ENCODE results near the gene BLNK.

The BLNK gene

GRCh38 chr10:96287392-96288105, 16.2 kb upstream of the BLNK start:
- peak in 1 of 2 donors; percentile 45 for DNase-seq

GRCh38 chr10:96285331-96285752, 14.0 kb upstream of the BLNK start:
- no peak for DNase-seq

DNA sequence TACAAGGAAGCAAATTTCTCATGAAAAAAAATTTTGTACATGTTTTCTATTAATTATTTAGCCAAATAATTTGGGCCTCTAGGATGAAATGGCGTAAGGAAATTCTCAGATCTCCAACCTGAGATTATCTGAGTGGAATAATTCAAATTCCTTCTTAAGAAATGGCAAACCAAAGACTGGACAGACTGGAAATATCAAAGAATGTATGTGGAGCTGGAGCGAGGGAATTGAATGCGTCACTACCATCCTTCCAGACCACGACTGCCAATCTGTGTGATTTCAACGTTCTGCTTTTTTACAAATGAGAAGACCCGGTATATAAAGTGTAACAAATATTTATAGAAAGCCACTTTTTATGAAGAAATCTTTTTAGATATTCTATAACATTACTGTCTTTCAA, 12.4 kb upstream of the BLNK start:
- no peak for DNase-seq

DNA sequence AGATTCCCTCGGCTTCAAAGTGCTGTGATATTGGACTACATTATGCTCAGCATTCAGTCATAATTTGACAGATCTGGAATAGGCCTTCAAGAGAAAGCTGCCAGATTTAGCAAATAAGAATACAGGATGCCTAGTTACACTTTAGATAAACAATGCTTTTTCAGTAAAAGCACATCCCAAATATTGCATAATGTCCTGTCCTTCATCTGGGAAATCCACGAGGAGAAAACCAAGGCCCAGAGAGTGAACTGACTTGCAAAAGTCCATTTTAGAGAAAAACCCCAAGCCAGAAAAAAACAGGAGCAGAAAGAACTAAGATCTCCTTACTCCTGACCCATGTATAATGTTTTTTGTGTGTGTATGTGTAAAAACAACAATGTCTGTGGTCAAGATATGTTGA, 12.0 kb upstream of the BLNK start:
- DNase-seq = no peak

- no peak for DNase-seq
Observed at GRCh38 chr10:96281444-96282029, 10.2 kb upstream of the BLNK start.

GRCh38 chr10:96280859-96281258, 9.5 kb upstream of the BLNK start:
- DNase-seq = no peak

DNA sequence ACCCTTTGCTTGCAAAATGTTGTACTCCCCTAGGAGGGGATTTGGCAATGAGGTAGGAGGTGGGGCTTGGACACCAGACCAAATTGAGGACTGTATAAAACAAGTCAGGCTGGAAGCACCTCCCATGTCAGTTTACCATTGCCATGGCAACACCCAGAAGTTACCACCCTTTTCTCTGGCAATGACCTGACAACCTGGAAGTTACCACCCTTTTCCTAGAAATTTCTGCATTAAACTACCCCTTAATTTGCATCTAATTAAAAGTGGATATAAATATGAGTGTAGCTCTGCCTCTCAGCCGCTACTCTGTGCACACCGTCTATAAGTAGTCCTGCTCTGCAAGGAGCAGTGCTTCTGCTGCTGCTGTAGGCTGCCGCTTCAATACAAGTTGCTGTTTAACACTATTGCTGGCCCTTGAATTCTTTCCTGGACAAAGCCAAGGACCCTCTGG, 7.8 kb upstream of the BLNK start:
- no peak for DNase-seq

DNA sequence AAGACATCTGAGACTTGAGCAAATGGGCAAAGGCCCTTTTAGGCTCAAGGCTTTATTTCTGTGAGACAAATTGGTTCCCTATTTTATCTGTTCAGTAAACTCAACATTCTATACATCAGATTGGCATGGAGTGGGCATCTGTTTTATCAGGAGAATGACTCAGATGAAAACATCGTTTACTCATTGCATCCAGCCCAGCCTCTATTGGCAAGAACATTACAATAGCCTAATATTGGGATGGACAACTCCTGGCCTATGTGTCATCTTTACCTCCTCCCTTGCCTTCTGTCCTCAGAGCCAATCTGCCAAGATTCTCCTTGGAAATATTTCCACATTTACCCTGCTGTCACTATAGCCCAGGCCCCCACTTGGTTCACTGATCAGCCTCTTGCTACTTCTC, 5.5 kb upstream of the BLNK start:
- DNase-seq = no peak

GRCh38 chr10:96276426-96276825, 5.1 kb upstream of the BLNK start:
- no peak for DNase-seq

GRCh38 chr10:96275685-96276418, 4.5 kb upstream of the BLNK start:
- DNase-seq = no peak

- no peak for DNase-seq
Observed at GRCh38 chr10:96272316-96273280, 1.2 kb upstream of the BLNK start.

DNA sequence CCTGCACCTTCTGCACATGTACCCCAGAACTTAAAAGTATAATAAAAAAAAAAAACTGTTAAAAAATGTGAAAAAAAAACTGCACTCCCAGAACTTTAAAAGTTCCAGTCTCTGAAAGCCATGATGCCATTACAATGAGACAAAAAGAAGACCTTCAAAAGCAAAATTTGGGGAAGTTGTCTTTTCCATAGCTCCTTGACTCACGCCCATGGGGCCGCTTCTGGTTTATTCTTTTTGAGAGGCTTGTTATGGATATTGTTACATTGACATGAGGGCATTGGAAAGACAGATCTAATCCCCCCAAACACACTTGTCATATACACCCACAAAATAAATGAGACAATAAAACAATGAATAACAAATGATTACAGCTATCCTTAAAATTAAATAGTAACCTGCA, 798 bp downstream of the BLNK start:
- DNase-seq = no peak

DNA sequence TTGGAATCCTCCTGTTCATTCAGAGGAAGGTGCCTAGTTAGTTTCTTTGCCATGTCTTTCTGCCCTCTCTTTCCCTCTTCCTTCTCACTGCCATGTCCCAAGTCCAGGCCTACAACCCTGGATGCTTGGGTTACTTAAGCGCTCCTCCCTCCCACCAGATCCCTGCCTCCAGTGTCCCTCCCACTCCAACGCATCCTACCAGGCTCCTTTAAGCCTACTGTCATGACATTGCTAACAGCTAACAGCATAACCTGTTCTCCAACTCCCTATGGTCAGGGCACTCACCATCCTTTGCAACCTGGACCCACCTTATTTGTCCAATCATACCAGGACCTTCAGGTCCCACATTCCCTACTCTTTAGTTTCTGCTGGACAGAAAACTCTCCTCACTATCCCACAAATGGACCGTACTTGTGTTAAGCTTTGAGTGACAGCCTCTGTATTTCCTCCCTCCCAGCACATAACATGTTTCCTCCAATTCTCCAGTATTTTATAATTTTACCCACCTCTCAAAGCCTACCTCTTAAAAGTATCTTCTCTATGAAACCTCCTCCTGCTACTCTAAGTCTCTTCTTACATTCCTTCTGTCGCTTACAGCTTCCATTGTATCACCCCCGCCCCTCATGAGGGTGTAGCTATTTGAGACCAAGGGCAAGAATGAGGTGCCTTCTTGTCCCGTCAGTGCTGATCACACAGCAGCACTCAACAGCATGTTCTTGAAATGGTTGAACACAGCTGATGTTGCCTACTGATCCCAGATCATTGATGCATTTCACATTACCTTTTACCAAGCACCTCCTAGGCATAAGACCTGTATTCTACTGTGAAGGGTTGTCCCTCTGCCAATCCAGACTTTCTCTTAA, 1.7 kb downstream of the BLNK start:
- no peak for DNase-seq

GRCh38 chr10:96268341-96268909, 2.9 kb downstream of the BLNK start:
- DNase-seq = no peak

- DNase-seq = no peak
Observed at GRCh38 chr10:96267234-96267705, 4.1 kb downstream of the BLNK start.

DNA sequence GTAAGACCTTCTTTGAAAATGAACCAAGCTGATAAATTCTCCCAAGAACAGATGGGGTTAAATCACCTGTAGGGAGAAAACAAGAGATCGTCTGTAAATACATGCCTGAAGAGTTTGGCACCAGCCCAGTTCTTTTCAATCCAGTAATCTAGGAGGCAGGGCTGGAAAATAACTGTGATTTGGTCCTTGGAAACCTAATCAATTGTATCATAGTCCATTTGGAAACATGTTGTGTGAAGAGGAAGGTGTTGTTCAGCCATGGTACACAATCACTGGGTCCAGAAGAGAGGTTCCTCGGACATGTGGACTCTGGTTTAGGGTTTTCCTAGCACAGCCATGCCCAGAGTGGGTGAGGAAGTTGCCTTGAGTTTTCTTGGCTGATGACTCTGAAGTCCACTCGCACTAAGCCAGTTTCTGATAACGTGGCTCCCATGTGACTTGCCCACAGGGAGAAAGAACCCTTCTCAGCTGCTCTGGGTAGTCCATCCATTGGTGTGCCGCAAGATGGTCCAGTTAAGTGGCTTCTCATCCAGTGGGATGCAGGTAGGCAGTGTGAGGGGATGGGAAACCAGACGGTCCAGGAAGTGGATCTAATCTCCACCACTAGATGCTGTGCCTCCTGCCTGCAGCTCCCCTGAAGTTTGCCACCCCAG, 5.1 kb downstream of the BLNK start:
- DNase-seq = no peak

- DNase-seq = no peak
Observed at GRCh38 chr10:96264938-96265337, 6.4 kb downstream of the BLNK start.

- no peak for DNase-seq
Observed at GRCh38 chr10:96263669-96264068, 7.7 kb downstream of the BLNK start.

DNA sequence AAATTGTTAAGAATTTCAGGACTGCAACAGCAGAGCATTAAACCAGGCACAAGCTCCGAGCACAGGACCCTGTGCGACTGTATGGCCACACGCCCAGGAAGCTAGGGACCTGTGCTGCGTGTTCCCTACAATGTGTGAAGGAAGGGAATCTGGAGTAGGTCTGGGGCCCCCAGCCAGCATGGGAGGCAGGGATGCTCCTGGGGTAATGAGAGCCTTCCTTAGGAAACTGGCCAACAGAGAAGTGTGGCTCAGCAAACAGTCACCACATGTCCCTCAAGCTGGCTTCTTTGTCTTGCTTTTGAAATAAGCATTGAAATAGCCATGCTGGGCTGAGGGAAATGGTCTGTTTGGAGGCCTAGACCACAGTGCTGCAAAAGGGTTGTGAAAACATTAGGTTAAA, 8.2 kb downstream of the BLNK start:
- no peak for DNase-seq

- no peak for DNase-seq
Observed at GRCh38 chr10:96261930-96262329, 9.4 kb downstream of the BLNK start.

DNA sequence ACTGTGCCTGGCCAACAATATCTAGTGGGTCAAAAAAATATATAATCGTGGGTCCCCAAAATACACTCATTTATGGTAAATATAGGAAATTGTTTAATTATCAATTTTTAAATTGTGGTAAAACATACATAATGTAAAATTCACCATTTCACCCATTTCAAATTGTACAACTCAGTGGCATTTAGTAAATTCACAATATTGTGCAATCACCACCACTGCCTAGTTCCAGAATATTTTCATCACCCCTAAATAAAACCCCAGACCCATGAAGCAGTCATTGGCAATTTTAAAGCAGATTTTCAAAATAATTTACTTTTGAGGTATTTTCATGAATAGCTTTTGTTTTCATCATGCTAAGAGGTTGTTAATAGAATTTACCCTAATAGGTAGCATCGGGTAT, 10.2 kb downstream of the BLNK start:
- no peak for DNase-seq
